Stomach (tissue), 19 donors: Measurements from ENCODE around the gene ALDH3B1. TPM values are rescaled to one million over a fixed set of nuclear protein-coding genes. Genes with fewer than 3 reads are reported as not detected.
"Not testable (repeated sequence)": the region's sequence is repeated elsewhere in the genome, so short reads cannot be mapped to it uniquely, and the experiment has no call there.

ENCODE experiments used
- DNase-seq, 2 donors: peaks; one replicate each; pipeline versions ENCODE4 v3.0.0 to v3.0.0-alpha.2; 2013 to 2019
- H3K27ac ChIP-seq, 5 donors: fragments of 200-600 bp in 4 of 5; sonication (generic) in 4 of 5; one replicate each; pipeline ENCODE4 v1.5.1; 2013 to 2019; ENCODE audit warnings: mild to moderate bottlenecking in 1 of 5, moderate library complexity in 1 of 5
- H3K27me3 ChIP-seq, 3 donors: fragments of 200-600 bp; sonication (generic); one replicate each; pipeline ENCODE4 v1.5.1; 2017 to 2019; ENCODE audit warnings: mixed run types in 1 of 3
- H3K36me3 ChIP-seq, 4 donors: fragments of 200-600 bp; sonication (generic); 1 replicate in 3 of 4; 2 replicates in 1 of 4; pipeline ENCODE4 v1.5.1; 2016 to 2019
- H3K4me1 ChIP-seq, 4 donors: fragments of 200-600 bp; sonication (generic); one replicate each; pipeline ENCODE4 v1.5.1; 2016 to 2019
- H3K4me3 ChIP-seq, 4 donors: fragments of 200-600 bp; sonication (generic) in 3 of 4; one replicate each; pipeline ENCODE4 v1.5.1; 2016 to 2019; ENCODE audit warnings: mild to moderate bottlenecking in 1 of 4
- H3K9me3 ChIP-seq, 4 donors: fragments of 200-600 bp; sonication (generic); one replicate each; pipeline ENCODE4 v1.5.1; 2016 to 2019
- POLR2A ChIP-seq, 4 donors: fragments of 450-650 bp; IDR thresholded peaks; one replicate each; pipeline ENCODE4 v1.6.1; 2016; ENCODE audit warnings: antibody characterized with exemption in 4 of 4, control low read depth in 2 of 4, mild to moderate bottlenecking in 1 of 4, moderate library complexity in 1 of 4
- POLR2AphosphoS5 ChIP-seq, 3 donors: sonication (generic); formaldehyde crosslinking; IDR thresholded peaks; one replicate each; pipeline ENCODE4 v1.6.1; 2016; ENCODE audit warnings: antibody characterized with exemption in 3 of 3
- WGBS, 5 donors: extraction: QIAGEN DNeasy Blood & Tissue Kit in 3 of 5; methylation state at CpG; one replicate each; pipeline versions ENCODE4 v1.1.5 to v1.1.7; 2013 to 2018; 5-methylcytosine and 5-hydroxymethylcytosine counted together
- intact Hi-C: fragments of 100-400 bp; cut with DNase I; formaldehyde crosslinking; loops from one replicate; pipeline ENCODE4 v1.15.1; 2023; ENCODE audit warnings: low total_unique reads
- long read RNA-seq, 10 donors: transcript quantifications; one replicate each; lab custom pipeline, GENCODE V29; 2026
- polyA plus RNA-seq, 3 donors: library from polyadenylated mRNA; stranded (reverse); fragments of 200-250 nt; gene quantifications; one replicate each; pipeline ENCODE4 v1.2.3, GENCODE V29; 2013
- total RNA-seq, 5 donors: library from RNA; depleted of rRNA; stranded (reverse); fragments of >200 nt; gene quantifications; one replicate each; pipeline versions ENCODE4 v1.1.0 to v1.2.3, GENCODE V29; 2014 to 2016
- donor health status: healthy with polysubstance abuse.
- donor health status: Bipolar disorder and iron deficiency.
- donor health status: healthy.

Gene ALDH3B1, protein sequence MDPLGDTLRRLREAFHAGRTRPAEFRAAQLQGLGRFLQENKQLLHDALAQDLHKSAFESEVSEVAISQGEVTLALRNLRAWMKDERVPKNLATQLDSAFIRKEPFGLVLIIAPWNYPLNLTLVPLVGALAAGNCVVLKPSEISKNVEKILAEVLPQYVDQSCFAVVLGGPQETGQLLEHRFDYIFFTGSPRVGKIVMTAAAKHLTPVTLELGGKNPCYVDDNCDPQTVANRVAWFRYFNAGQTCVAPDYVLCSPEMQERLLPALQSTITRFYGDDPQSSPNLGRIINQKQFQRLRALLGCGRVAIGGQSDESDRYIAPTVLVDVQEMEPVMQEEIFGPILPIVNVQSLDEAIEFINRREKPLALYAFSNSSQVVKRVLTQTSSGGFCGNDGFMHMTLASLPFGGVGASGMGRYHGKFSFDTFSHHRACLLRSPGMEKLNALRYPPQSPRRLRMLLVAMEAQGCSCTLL
- total RNA-seq, result 10 to 100 TPM in 3 of 5 donors, 1 to 10 TPM in 2; 2.9 to 55.0 (median 21.2) TPM
- polyA plus RNA-seq, result 10 to 100 TPM in 2 of 3 donors, 1 to 10 TPM in 1; 6.7 to 13.3 (median 12.7) TPM
- long read RNA-seq, donor 1, partial matches to known transcripts, result 0 of 1 reads
- long read RNA-seq, donor 1, other reads (novel, unspliced or antisense), result 0 of 1 reads
- long read RNA-seq, donor 2, partial matches to known transcripts, result 0 of 1 reads
- long read RNA-seq, donor 2, other reads (novel, unspliced or antisense), result 0 of 1 reads
- long read RNA-seq, donor 3, result 0 reads
- long read RNA-seq, donor 4, result 0 reads
- long read RNA-seq, donor 5, result 0 reads
- long read RNA-seq, donor 6, partial matches to known transcripts, result 0 of 2 reads
- long read RNA-seq, donor 6, other reads (novel, unspliced or antisense), result 0 of 2 reads
- long read RNA-seq, donor 7, result 0 reads
- long read RNA-seq, donor 8, result 0 reads
- long read RNA-seq, donor 9, result 0 reads
- long read RNA-seq, donor 10, partial matches to known transcripts, result 0 of 1 reads
- long read RNA-seq, donor 10, other reads (novel, unspliced or antisense), result 0 of 1 reads

DNA sequence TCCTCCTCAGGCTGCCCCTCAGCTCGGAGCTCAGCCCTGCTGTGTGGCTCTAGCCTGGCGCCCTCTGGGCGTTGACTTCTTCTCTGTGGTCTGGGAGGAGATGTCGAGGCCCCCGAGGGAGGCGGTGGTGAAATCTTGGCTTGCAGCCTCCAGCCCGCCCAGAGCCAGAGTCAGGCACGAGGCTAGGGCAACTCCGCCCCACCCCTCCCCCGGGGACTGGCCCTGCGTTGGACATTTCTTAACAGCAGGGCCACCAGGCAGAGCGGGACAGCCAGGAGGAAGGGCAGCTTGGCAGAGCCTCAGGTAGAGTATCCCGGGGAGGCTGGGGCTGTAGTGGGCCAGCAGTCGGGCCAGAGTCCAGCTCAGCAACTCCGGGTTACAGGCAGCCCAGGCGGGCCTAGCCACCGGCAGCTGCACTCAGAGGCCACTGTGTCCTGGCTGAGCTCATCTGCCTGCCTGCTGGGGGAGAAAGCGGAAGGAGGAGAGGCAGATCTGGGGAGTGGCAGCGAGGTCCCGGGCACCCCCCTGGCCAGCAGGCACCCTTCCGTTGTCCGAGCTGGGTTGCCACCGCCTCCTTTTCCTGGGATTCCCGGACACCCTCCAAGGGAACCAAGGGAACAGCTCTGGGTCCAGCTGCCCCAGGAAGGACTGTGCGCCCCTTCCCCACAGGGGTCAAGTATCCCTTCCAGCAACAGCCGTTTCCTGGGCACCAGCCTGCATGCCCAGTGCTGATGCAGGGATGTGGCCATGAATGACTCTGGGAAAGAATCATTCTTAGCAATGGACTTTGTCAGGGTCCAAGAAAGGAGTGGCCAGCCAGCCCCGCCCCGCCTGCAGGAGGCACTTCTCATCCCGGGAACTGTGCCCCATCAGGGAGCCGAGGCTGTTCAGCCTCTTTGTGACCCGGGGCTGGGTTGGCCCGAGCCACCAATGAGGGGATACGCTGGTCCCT, at the start of gene ALDH3B1:
Gene ALDH3B1 (plus strand): TSS at position 238 of the 952 bp plus-strand sequence. CDS start 4,971 bp downstream, outside the sequence.
- Histone ChIP-seq H3K4me3 (peak within 1 kb of the TSS; percentile 28 to 44 (median 38)), H3K4me1 (peaks cover 70 to 88% (median 80%) of the 10 kb centered on the region in 4 donors), H3K27me3 (no peaks in the 10 kb centered on the region), H3K9me3 (no peaks in the 10 kb centered on the region), H3K36me3 (no peaks in the 10 kb centered on the region), H3K27ac (peak within 1 kb of the TSS; percentile 81 to 94 (median 88))
- no peak for TF ChIP-seq POLR2A (IDR thresholded peaks at IDR 0.05)
- peak; percentile 54 to 90 (median 90) for TF ChIP-seq POLR2AphosphoS5 (IDR thresholded peaks at IDR 0.05)
- intact Hi-C loops, result no loop called here
- WGBS, 5 donors, result 8 to 17% (median 15%) methylated on average over 12 to 33 of the region's 33 CpGs
- peak; percentile 89 to 95 for DNase-seq

DNA sequence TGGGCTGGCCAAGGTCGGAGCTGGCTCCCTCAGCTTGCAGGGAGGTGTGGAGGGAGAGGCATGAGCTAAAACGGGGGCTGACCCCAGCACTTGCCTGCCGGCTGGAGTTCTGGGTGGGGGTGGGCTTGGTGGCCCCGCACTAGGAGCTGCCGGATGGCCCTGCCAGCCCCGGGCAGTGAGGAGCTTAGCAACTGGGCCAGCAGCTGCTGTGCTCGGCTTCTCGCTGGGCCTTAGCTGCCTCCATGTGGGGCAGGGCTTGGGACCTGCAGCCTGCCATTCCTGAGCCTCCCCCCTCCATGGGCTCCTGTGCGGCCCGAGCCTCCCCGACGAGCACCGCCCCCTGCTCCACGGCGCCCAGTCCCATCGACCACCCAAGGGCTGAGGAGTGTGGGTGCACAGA, 46.9 kb upstream of the ALDH3B1 start:
- H3K27me3 ChIP-seq, H3K4me1 ChIP-seq, DNase-seq, intact Hi-C loops, H3K27ac ChIP-seq, H3K4me3 ChIP-seq, H3K36me3 ChIP-seq, H3K9me3 ChIP-seq: not testable (repeated sequence)
- WGBS, 5 donors, result 88 to 91% (median 90%) methylated on average over 13 to 16 of the region's 16 CpGs

- intact Hi-C loops, result not testable (repeated sequence)
- 46 to 73% (median 66%) methylated on average over 6 of the region's 6 CpGs for WGBS, 5 donors
These were observed 46.2 kb upstream of the ALDH3B1 start for GRCh38 chr11:67963879-67964278.

GRCh38 chr11:67964746-67965145, 45.4 kb upstream of the ALDH3B1 start:
- DNase-seq, H3K27me3 ChIP-seq, H3K36me3 ChIP-seq, H3K27ac ChIP-seq, H3K4me1 ChIP-seq, H3K4me3 ChIP-seq, H3K9me3 ChIP-seq, intact Hi-C loops: not testable (repeated sequence)

More at GRCh38 chr11:67963879-67964278, 46.2 kb upstream of the ALDH3B1 start:
- H3K4me3 ChIP-seq, H3K4me1 ChIP-seq, H3K9me3 ChIP-seq, DNase-seq, H3K27me3 ChIP-seq, H3K27ac ChIP-seq, H3K36me3 ChIP-seq: not testable (repeated sequence)

DNA sequence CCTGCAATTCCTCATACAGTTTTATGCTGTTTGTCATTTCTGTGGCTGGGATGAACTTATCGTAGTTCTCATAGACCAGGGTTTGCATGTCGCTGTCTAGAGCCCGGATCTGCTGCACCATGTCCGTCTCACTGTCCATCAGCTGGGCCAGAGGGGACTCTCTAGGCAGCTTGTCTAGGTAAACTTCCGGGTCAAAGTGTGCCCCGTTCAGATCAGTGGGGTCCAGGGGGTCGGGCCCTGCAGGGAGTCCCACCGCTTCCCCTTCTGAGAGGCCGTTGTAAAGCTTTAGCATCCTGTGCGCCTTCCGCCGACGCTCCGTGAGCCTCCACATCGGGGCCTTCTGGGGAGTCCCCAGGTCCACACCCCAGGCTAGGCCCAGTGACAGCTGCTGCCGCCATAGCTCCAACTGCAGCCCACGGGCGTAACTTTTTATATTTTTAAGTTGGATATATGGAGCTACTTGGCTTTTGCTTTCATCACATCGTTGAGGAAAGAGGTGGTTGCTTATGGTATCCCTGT, 44.2 kb upstream of the ALDH3B1 start:
- H3K36me3 ChIP-seq, H3K27me3 ChIP-seq, H3K4me1 ChIP-seq, H3K9me3 ChIP-seq, H3K4me3 ChIP-seq, H3K27ac ChIP-seq, intact Hi-C loops, DNase-seq: not testable (repeated sequence)
- WGBS, 5 donors, result 92 to 97% (median 93%) methylated on average over 19 of the region's 19 CpGs

DNA sequence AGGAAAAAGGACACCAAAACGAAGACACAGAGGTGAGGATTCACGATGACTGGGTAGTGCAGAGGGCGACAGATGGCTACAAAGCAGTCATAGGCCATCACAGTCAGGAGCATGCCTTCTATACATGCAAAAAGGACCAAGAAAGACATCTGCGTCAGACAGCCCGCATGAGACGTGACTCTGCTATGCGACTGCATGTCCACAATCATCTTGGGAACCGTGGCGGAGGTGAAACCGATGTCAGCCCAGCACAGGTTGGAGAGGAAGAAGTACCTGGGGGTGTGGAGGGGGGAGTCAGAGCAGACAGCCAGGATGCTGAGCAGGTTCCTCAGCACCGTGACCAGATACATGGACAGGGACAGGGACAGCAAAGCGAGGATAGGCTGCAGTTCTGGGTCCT, 35.4 kb upstream of the ALDH3B1 start:
- H3K9me3 ChIP-seq, H3K4me3 ChIP-seq, H3K27me3 ChIP-seq, intact Hi-C loops, H3K27ac ChIP-seq, H3K36me3 ChIP-seq, DNase-seq, H3K4me1 ChIP-seq: not testable (repeated sequence)
- WGBS, 5 donors, result 87 to 91% (median 89%) methylated on average over 12 of the region's 12 CpGs
